ENCODE results near the gene HDAC11. TPM values are rescaled to one million over a fixed set of nuclear protein-coding genes. Genes with fewer than 3 reads are reported as not detected.
"Not testable (repeated sequence)": the region's sequence is repeated elsewhere in the genome, so short reads cannot be mapped to it uniquely, and the experiment has no call there.

Gene HDAC11
- total RNA-seq, 4 donors from 2014 or later: 20.6 to 28.3 (median 22.8) TPM

- WGBS, 2 donors: 72 to 85% methylated on average over 14 of the region's 14 CpGs
- H3K4me3 ChIP-seq (ENCODE audit: low read depth, poor library complexity, severe bottlenecking): no peak overlapping the region
- DNase-seq (ENCODE audit: low spot score in 2 of 2): no peak
- intact Hi-C loops (cut with DNase I; ENCODE audit: low total_unique reads): loop anchor here (5.0 to 10.0 kb wide), 2 partner anchors 376 to 406 kb away; no protein-coding TSS in a partner anchor
- TF ChIP-seq POLR2A (IDR thresholded peaks at IDR 0.05): no peak
- no peak for TF ChIP-seq CTCF (IDR thresholded peaks at IDR 0.05)
Measured at GRCh38 chr3:13498354-13499060, 18.4 kb downstream of the HDAC11 start.

GRCh38 chr3:13499246-13499645 lies 19.1 kb downstream of the HDAC11 start:
- 96 to 98% methylated on average over 11 of the region's 11 CpGs for WGBS, 2 donors
- intact Hi-C loops (cut with DNase I; ENCODE audit: low total_unique reads): loop anchor here (5.0 to 10.0 kb wide), 2 partner anchors 376 to 407 kb away; no protein-coding TSS in a partner anchor
- not testable (repeated sequence) for H3K4me3 ChIP-seq (ENCODE audit: low read depth, poor library complexity, severe bottlenecking)

GRCh38 chr3:13500133-13500885 lies 20.2 kb downstream of the HDAC11 start:
- intact Hi-C loops (cut with DNase I; ENCODE audit: low total_unique reads): no loop called here
- no peak for TF ChIP-seq POLR2A (IDR thresholded peaks at IDR 0.05)
- TF ChIP-seq CTCF (IDR thresholded peaks at IDR 0.05): no peak
- 90 to 91% methylated on average over 11 to 14 of the region's 15 CpGs for WGBS, 2 donors

More at GRCh38 chr3:13499246-13499645, 19.1 kb downstream of the HDAC11 start:
- DNase-seq (ENCODE audit: low spot score in 2 of 2): not testable (repeated sequence)

GRCh38 chr3:13501056-13501455 lies 20.9 kb downstream of the HDAC11 start:
- TF ChIP-seq CTCF (IDR thresholded peaks at IDR 0.05) (no peak), POLR2A (IDR thresholded peaks at IDR 0.05) (no peak)
- intact Hi-C loops (cut with DNase I; ENCODE audit: low total_unique reads): no loop called here
- no peak overlapping the region for H3K4me3 ChIP-seq (ENCODE audit: low read depth, poor library complexity, severe bottlenecking)
- 49 to 57% methylated on average over 4 of the region's 4 CpGs for WGBS, 2 donors
- no peak for DNase-seq (ENCODE audit: low spot score in 2 of 2)

More at GRCh38 chr3:13500133-13500885, 20.2 kb downstream of the HDAC11 start:
- DNase-seq (ENCODE audit: low spot score in 2 of 2): no peak
- H3K4me3 ChIP-seq (ENCODE audit: low read depth, poor library complexity, severe bottlenecking): no peak overlapping the region

GRCh38 chr3:13501521-13501920 lies 21.4 kb downstream of the HDAC11 start:
- WGBS, 2 donors: 74 to 96% methylated on average over 4 of the region's 4 CpGs
- DNase-seq (ENCODE audit: low spot score in 2 of 2): no peak
- intact Hi-C loops (cut with DNase I; ENCODE audit: low total_unique reads): no loop called here
- no peak overlapping the region for H3K4me3 ChIP-seq (ENCODE audit: low read depth, poor library complexity, severe bottlenecking)
- TF ChIP-seq POLR2A (IDR thresholded peaks at IDR 0.05) (no peak), CTCF (IDR thresholded peaks at IDR 0.05) (no peak)
